Activated CD4-positive, CD25-positive, alpha-beta regulatory T cell (primary cell): ENCODE measurements around the gene PTRH2.
A peak's percentile ranks its signal among the peaks of the same experiment; 100 is the strongest.
"Not testable (repeated sequence)": the region's sequence is repeated elsewhere in the genome, so short reads cannot be mapped to it uniquely, and the experiment has no call there.

Source experiments
- DNase-seq, 4 experiments: peaks; one replicate each; lab custom pipeline; 2025; lab: John Stamatoyannopoulos, UW

The PTRH2 gene

GRCh38 chr17:59707149-59707970, at the start of gene PTRH2, which contains the start of gene VMP1:
TSS of gene PTRH2 (minus strand) at chr17:59707430. CDS start at chr17:59697978, 9,452 bp downstream.
TSS of gene VMP1 (plus strand) at chr17:59707654. CDS start at chr17:59731447, 23,793 bp downstream.
- DNase-seq, result peak; percentile 69 to 83 (median 73)

- DNase-seq, result no peak
Measured at GRCh38 chr17:59756236-59756818, 49.1 kb upstream of the PTRH2 start.

- not testable (repeated sequence) for DNase-seq
Measured at GRCh38 chr17:59755069-59755468, 47.8 kb upstream of the PTRH2 start.

GRCh38 chr17:59754552-59754951, 47.3 kb upstream of the PTRH2 start:
- no peak for DNase-seq

- no peak for DNase-seq
Measured at GRCh38 chr17:59753522-59754467, 46.6 kb upstream of the PTRH2 start.

GRCh38 chr17:59752922-59753321, 45.7 kb upstream of the PTRH2 start:
- DNase-seq, result no peak

- DNase-seq, result no peak
Measured at GRCh38 chr17:59752446-59752845, 45.2 kb upstream of the PTRH2 start.

- DNase-seq, result no peak
Measured at GRCh38 chr17:59751955-59752413, 44.8 kb upstream of the PTRH2 start.

GRCh38 chr17:59748591-59748990, 41.4 kb upstream of the PTRH2 start:
- no peak for DNase-seq

GRCh38 chr17:59746849-59747445, 39.7 kb upstream of the PTRH2 start:
- DNase-seq, result no peak

GRCh38 chr17:59745040-59745439, 37.8 kb upstream of the PTRH2 start:
- DNase-seq, result no peak

GRCh38 chr17:59743842-59744241, 36.6 kb upstream of the PTRH2 start:
- DNase-seq, result no peak

- no peak for DNase-seq
Measured at GRCh38 chr17:59737324-59737723, 30.1 kb upstream of the PTRH2 start.

- no peak for DNase-seq
Measured at GRCh38 chr17:59734226-59734625, 27.0 kb upstream of the PTRH2 start.

- DNase-seq, result no peak
Measured at GRCh38 chr17:59733697-59734096, 26.5 kb upstream of the PTRH2 start.

- no peak for DNase-seq
Measured at GRCh38 chr17:59730268-59730834, 23.1 kb upstream of the PTRH2 start.

GRCh38 chr17:59727817-59728533, 20.7 kb upstream of the PTRH2 start:
- DNase-seq, result no peak

GRCh38 chr17:59725691-59726090, 18.5 kb upstream of the PTRH2 start:
- no peak for DNase-seq

- DNase-seq, result no peak
Measured at GRCh38 chr17:59723607-59724006, 16.4 kb upstream of the PTRH2 start.

- DNase-seq, result no peak
Measured at GRCh38 chr17:59723041-59723440, 15.8 kb upstream of the PTRH2 start.

- no peak for DNase-seq
Measured at GRCh38 chr17:59722623-59723022, 15.4 kb upstream of the PTRH2 start.
